UCSD-AML1 (cell line): ENCODE results near the gene COL5A1.

Source experiments
- DNase-seq: peaks from one replicate; lab custom pipeline; 2025; ENCODE audit not compliant: unreplicated experiment; lab: John Stamatoyannopoulos, UW

Gene COL5A1

DNA sequence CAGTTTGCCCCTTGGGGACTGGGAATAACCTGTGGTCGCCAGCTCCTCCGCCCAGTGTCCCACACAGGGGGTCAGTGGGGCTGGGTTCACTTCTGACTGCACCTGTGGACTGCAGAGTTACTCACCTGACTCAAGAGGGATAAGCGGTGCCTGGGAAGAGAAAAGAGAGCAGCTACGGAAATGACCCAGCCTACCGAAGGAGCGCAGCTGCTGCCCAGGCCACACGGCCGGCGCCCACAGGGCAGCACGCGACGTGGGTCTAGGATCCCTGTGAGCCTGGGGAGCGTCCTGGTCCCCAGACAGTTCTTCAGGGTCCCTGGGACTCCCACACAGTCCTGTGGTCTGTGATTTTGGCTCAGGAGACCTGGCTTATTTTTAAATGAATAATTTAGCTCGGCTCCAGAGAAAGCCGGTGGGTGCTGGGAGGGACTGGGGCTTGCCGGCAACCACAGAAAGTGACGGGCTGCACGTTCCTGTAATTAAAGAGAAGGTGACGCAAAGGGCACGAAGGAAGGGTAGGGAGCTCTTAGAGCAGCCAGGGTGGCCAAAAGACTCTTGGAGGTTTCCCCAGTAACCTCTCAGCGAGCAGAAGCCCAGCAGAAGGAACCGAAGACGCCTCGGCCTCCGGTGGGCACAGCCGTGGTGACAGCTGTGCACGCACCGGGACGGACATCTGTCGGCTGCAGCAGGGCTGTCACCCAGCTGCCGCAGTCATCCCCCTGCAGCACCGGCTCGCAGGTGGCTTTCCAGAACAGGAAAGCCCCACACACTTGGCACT lies 141.5 kb downstream of the COL5A1 start:
- DNase-seq, result no peak

DNA sequence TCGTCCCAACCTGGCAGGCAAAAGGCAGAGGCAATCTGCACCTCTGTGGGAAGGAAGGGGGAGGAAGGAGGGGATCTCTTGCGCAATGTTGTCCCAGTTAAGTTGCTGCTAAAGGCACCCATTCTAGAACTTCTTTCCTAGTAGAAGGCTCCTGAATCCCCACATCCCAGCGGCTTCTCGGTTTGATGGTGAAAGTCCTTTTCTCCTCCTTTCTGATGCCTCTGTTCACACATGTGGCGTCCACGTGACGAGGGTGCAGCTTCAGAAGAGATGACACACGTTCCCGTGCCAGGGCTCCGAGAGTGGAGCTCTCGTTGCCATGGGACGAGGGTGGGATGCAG lies 142.1 kb downstream of the COL5A1 start:
- DNase-seq, result no peak

DNA sequence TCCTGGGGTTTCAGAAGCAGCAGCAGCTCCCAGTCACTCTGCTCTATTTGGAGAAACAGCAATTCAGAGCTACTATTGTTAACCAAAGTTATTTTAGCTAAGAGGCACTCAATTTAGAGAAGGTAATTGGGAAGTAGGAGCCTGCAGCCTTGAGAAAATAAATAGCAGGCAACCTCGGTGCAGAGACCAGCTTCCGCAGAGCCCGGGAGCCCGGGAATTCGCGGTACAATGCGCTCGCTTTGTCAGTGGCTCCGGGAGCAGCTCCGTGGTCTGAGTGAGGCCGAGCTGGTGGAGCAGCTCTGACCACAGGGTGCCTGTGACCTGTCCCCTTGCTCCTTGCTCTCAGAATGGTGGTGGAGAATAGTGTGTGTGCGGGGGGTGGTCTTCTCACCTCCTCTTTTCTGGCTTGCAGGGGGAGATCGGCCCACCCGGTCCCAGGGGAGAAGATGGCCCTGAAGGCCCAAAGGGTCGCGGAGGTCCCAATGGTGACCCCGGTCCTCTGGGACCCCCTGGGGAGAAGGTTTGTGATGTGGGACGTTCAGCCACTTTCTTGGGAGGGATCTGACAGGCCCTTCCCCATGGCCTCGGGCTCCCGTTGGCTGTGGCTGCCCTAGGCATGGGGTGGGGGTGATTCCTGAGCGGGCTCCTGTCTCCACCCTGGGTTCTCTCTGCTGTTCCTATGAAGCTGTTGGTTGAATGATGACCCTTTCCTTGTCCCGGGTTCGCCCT lies 143.1 kb downstream of the COL5A1 start:
- DNase-seq, result no peak

GRCh38 chr9:134785325-134786108 lies 143.9 kb downstream of the COL5A1 start:
- DNase-seq, result no peak

DNA sequence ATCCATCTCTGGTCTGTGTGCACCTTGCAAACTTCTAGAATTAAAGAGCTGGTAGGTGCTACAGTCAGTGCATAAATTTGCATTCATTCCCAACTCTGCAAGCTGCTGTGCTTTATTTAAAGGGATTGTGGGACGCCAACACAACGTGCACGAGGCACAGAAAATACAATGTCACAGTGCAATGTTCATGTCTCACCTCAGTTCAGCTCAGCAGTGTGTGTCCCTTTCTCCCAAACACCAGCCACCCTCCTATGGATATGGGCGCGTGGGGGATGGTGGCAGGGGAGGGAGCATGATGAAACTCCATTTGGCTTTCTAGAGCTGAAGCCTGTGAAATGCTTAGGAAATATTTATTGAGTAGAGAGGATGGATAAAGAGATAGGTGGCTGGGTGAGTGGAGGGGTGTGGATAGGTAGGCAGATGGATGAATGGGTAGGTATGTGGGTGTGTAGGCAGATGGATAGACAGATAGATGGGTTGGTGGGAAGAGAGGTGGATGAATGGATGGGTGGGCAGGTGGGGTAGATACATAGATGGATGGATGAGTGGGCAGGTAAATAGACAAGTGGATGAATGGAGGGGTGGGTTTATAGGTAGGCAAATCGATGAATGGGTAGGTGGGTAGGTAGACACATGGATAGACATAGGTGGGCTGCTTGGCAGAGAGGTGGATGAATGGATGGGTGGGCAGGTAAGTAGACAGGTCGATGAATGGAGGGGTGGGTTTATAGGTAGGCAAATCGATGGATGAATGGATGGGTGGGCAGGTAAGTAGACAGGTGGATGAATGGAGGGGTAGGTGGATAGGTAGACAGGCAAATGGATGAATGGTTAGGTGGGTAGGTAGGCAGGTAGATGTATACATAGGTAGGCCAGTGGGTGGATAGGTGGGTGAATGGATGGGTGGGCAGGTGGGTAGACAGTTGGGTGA lies 146.3 kb downstream of the COL5A1 start:
- no peak for DNase-seq

- DNase-seq, result no peak
Measured at GRCh38 chr9:134789168-134789567, 147.6 kb downstream of the COL5A1 start.

DNA sequence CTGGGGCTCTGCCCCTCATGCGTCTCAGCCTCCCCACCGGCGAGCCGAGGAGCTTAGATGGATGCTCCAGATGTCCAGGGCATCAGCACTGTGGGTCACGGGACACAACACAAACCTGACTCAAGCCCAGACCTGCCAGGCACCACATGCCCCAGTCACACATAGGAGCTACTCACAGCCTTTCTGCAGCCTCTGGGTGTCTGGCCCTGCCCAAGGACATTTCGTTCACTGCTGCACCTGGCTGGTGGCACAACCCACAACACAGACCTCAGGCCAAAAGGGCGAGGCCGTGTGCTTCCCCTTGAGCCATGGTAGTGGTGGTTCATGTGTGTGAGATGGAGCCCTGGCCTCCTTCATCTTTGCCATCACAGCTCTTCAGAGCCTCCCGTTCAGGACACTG lies 149.4 kb downstream of the COL5A1 start:
- no peak for DNase-seq

GRCh38 chr9:134792627-134793026 lies 151.0 kb downstream of the COL5A1 start:
- DNase-seq, result no peak

DNA sequence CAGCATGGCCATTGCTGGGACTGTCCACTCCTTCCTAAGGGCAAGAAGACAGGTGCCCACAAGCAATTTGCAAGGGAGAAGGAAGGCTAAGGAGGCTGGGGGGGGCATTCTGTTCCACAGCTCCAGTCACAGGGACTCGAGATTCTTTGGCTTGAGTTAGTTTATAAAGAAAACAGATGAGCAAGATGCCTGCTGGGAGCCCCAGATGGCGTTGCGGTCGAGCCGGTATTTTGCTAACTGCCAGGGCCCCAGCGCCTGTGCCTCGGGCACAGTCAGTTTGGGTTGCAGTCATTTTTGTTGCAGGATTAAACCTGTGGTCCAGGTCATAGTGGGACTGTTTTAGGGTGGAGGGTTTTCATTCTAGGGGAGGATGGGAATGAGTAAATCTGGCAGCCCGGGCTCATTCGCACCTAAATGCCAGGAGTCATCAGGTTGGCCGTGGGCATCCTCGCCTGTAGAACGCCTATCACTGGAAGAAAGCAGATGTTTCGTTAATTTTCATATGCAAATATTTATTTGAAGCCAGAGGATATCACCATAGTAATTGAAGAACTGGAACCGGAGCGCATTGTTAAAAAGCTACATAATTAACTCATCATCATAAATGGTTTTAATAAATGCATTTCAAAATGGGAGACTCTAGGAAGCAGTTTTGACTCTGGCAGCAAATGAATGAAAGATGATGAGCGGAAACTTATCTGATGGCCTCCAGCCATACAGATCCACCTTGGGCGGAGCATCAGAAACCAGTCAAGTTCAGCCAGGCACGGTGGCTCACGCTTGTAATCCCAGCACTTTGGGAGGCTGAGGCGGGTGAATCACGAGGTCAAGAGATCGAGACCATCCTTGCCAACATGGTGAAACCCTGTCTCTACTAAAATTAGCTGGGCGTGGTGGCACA lies 151.9 kb downstream of the COL5A1 start:
- no peak for DNase-seq

DNA sequence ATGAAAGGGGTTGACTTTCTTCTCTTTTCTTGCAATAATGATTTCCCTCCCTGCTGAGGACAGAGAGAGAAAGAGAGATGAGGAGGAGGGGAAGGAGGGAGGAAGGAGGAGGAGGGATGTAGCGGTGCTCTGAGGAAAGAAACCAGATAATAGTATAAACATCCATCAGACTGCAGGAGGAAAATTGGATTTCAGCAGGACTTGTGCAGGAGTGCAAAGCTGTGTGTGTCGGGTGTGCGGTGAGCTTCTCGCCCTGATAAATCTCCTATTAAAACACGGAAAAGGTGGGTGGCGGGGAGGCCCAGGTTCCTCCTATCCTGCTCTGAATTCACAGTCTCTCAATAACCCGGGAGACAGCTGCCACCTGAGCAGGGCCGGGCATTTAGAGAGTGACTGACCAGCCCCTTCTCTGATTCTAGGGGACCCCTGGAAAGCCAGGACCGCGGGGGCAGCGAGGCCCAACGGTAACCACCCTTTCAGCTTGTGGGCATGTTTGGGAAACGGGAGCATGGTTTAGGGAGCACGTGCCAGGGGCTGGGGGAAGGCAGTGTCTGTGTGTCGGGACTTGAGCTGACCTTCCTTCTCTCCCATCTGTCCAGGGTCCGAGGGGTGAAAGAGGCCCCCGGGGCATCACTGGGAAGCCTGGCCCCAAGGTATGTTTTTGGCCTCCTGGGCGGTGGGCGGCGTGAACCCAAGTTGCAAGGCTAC lies 153.2 kb downstream of the COL5A1 start:
- no peak for DNase-seq

DNA sequence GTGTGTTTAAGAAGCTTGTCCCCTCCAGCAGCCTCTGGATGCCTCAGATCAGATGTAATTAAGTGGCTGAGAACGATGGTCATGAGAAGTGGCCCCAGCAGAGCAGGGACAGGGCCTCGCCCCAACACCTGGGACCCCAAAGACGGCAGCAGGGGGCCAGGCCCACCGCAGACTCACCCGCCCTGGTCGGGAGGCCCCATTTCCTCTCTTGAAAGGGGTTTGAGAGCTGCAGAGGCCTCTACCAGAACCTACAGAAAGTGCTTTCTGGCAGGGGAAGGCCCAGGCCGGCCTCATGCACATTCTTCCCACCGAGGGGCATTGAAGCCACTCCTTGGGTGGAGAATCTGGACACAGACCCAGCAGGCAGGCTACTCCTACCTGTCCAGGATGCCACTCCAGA lies 153.8 kb downstream of the COL5A1 start:
- no peak for DNase-seq

GRCh38 chr9:134796882-134797281 lies 155.3 kb downstream of the COL5A1 start:
- no peak for DNase-seq

- DNase-seq, result no peak
Measured at GRCh38 chr9:134800791-134801339, 159.3 kb downstream of the COL5A1 start.

GRCh38 chr9:134802216-134802795 lies 160.7 kb downstream of the COL5A1 start:
- no peak for DNase-seq

DNA sequence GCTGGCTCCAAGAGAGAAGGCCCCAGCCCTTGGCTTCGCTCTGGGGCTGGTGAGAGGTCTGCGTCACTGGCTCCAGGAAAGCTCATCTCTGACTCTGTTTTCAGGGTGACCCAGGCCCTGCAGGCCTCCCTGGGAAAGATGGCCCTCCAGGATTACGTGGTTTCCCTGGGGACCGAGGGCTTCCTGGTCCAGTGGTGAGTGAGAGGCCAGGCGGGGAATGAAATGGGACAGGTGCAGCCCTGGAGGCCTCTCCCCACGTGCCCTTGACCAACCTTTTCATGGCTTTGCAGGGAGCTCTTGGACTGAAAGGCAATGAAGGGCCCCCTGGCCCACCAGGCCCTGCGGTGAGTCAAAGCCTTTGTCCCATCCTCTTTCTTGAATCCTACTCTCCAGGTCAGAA lies 163.3 kb downstream of the COL5A1 start:
- DNase-seq, result no peak

DNA sequence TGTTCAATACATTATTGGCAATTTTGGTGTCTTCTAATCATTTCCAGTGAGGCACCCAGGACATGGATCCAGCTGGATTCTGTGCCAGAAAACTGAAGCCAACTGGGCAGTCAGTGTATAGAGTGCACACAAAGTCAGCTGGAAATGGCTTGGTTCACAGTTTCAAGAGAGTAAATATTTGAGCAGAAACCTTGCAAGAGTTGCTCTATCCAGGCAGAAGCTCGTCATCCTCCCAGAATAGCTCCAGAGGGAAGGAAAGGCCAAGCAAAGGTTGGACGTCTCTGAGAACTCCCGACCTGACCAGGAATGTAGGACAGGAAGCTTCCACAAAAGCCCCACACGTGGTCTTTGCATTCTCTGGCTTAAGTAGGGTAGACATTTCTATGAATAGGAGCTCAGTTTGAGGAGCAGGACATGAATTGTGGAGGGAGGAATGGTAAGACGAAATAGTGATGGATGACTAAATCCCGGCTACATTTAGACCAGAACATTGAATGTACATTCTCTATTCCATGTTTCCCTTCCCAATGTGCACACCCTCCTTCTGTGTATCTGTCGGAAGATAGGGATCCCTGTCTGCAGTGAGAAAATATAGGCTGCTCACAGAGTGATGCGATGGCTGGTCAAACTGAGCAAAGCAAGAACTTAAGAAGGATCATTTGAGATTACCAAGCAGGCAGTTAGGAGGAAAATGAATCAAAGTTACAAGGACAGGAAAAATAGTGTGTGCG lies 166.3 kb downstream of the COL5A1 start:
- DNase-seq, result no peak

DNA sequence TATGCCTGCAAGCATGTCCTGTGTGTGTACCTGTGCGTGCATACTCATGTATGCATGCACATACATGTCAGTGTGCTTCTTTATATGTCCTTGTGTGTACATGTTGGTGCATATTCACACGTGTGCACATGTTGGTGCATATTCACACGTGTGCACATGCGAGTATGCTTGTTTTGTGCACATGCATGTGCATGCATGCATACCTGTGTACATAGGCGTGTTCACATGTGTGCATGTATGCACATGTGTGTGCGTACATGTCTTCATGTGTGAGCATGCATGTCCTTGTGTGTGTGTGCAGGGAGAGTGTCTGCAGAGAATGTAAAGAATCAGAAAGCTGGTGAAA lies 166.8 kb downstream of the COL5A1 start:
- DNase-seq, result no peak

GRCh38 chr9:134809292-134809691 lies 167.7 kb downstream of the COL5A1 start:
- DNase-seq, result no peak
